GM18507 (cell line): ENCODE results near the gene CFAP210.
A peak's percentile ranks its signal among the peaks of the same experiment; 100 is the strongest.

Experiments used
- DNase-seq: peaks from one replicate; pipeline ENCODE4 v3.0.0; 2011; ENCODE audit warnings: low read depth; ENCODE audit not compliant: insufficient read length; ENCODE audit errors: extremely low spot score
- FAIRE-seq: peaks from 2 replicates; lab custom pipeline; 2011; peaks lifted over from hg19 to GRCh38; lab: Jason Lieb, UNC

Gene CFAP210

GRCh38 chr2:169683054-169683424 lies 11.2 kb downstream of the CFAP210 start:
- FAIRE-seq, result no peak
- DNase-seq, result no peak

- no peak for DNase-seq
- FAIRE-seq, result no peak
Observed at GRCh38 chr2:169676850-169677249, 17.4 kb downstream of the CFAP210 start.

GRCh38 chr2:169676357-169676756 lies 17.8 kb downstream of the CFAP210 start:
- DNase-seq (no peak), FAIRE-seq (no peak)

- DNase-seq (no peak), FAIRE-seq (peak; percentile 15)
Observed at GRCh38 chr2:169673921-169674320, 20.3 kb downstream of the CFAP210 start.

GRCh38 chr2:169673106-169673505 lies 21.1 kb downstream of the CFAP210 start:
- DNase-seq (no peak), FAIRE-seq (no peak)

- no peak for FAIRE-seq
- no peak for DNase-seq
Observed at GRCh38 chr2:169672406-169672805, 21.8 kb downstream of the CFAP210 start.

- DNase-seq (no peak), FAIRE-seq (no peak)
Observed at GRCh38 chr2:169670937-169671336, 23.3 kb downstream of the CFAP210 start.

GRCh38 chr2:169670215-169670651 lies 24.0 kb downstream of the CFAP210 start:
- no peak for FAIRE-seq
- no peak for DNase-seq

- DNase-seq, result no peak
- no peak for FAIRE-seq
Observed at GRCh38 chr2:169667583-169667982, 26.6 kb downstream of the CFAP210 start.

- no peak for DNase-seq
Observed at GRCh38 chr2:169664978-169665930, 29.0 kb downstream of the CFAP210 start.

GRCh38 chr2:169664600-169664977 lies 29.6 kb downstream of the CFAP210 start:
- no peak for DNase-seq
- no peak for FAIRE-seq

More at GRCh38 chr2:169664978-169665930, 29.0 kb downstream of the CFAP210 start:
- no peak for FAIRE-seq

- no peak for DNase-seq
- FAIRE-seq, result no peak
Observed at GRCh38 chr2:169663247-169663646, 31.0 kb downstream of the CFAP210 start.

GRCh38 chr2:169662744-169663143 lies 31.5 kb downstream of the CFAP210 start:
- DNase-seq, result no peak
- no peak for FAIRE-seq

- FAIRE-seq (no peak), DNase-seq (no peak)
Observed at GRCh38 chr2:169661265-169661664, 32.9 kb downstream of the CFAP210 start.

GRCh38 chr2:169659320-169659719 lies 34.9 kb downstream of the CFAP210 start:
- FAIRE-seq (peak; percentile 54), DNase-seq (no peak)

GRCh38 chr2:169658877-169659276 lies 35.3 kb downstream of the CFAP210 start:
- FAIRE-seq, result no peak
- no peak for DNase-seq

- DNase-seq, result no peak
- FAIRE-seq, result no peak
Observed at GRCh38 chr2:169656164-169656563, 38.0 kb downstream of the CFAP210 start.

- FAIRE-seq (no peak), DNase-seq (no peak)
Observed at GRCh38 chr2:169653636-169654035, 40.6 kb downstream of the CFAP210 start.

- FAIRE-seq (no peak), DNase-seq (no peak)
Observed at GRCh38 chr2:169649278-169649677, 44.9 kb downstream of the CFAP210 start.

GRCh38 chr2:169647496-169647895 lies 46.7 kb downstream of the CFAP210 start:
- FAIRE-seq (no peak), DNase-seq (no peak)

GRCh38 chr2:169644173-169644572 lies 50.0 kb downstream of the CFAP210 start:
- no peak for DNase-seq
- peak; percentile 9 for FAIRE-seq
